Panc1 (cell line): ENCODE data around the gene DYNC1LI2. TPM values are rescaled to one million over a fixed set of nuclear protein-coding genes. Genes with fewer than 3 reads are reported as not detected.

Experiments
- ATAC-seq: fragments of 200-7000 bp; cut with Tn5 transposase; 2 replicates; pipeline ENCODE4 v1.9.1; 2020; ENCODE audit warnings: mild to moderate bottlenecking, moderate library complexity
- BruUV-seq: library from RNA; stranded (reverse); fragments of 400-500 nt; replicated peaks from 2 replicates; lab custom pipeline; 2021; lab: Mats Ljungman, UMichigan
- CTCF ChIA-PET: fragments of 300-600 bp; sonication (Branson Sonifier 250); formaldehyde crosslinking; loops from one replicate; lab custom pipeline; 2022; ENCODE audit warnings: antibody characterized with exemption; lab: Charles Lee
- POLR2A ChIA-PET: fragments of 300-600 bp; sonication (Branson Sonifier 250); formaldehyde crosslinking; loops from one replicate; lab custom pipeline; 2022; ENCODE audit warnings: antibody characterized with exemption; lab: Charles Lee
- DNase-seq: peaks from one replicate; pipeline ENCODE4 v3.0.0-alpha.2; 2010; ENCODE audit warnings: low read depth, low spot score
- H3K27ac ChIP-seq: 2 replicates; pipeline ENCODE4 v1.5.1; 2011; ENCODE audit warnings: mild to moderate bottlenecking, low read length, inconsistent platforms
- H3K27me3 ChIP-seq: fragments of 200-500 bp; sonication (Bioruptor generic); 2 replicates; pipeline ENCODE4 v1.6.0; 2014; ENCODE audit warnings: low read length, inconsistent platforms; ENCODE audit not compliant: control insufficient read depth, insufficient read depth
- H3K36me3 ChIP-seq: fragments of 200-500 bp; sonication (Bioruptor generic); 2 replicates; pipeline ENCODE4 v1.5.1; 2014; ENCODE audit warnings: inconsistent platforms, mild to moderate bottlenecking, low read length, moderate library complexity; ENCODE audit not compliant: control insufficient read depth, insufficient read depth
- H3K4me1 ChIP-seq: 2 replicates; pipeline ENCODE4 v1.5.1; 2011; ENCODE audit warnings: inconsistent platforms, mild to moderate bottlenecking, low read length, moderate library complexity; ENCODE audit not compliant: control insufficient read depth, insufficient read depth
- H3K4me3 ChIP-seq, 2 experiments: 2 replicates each; pipeline ENCODE4 v1.5.1; 2011 to 2012; ENCODE audit warnings: low read depth in 2 of 2, low read length in 2 of 2, mild to moderate bottlenecking in 2 of 2, inconsistent platforms in 1 of 2, moderate library complexity in 1 of 2
- H3K9me3 ChIP-seq: fragments of 200-500 bp; sonication (Bioruptor generic); 2 replicates; pipeline ENCODE4 v1.5.1; 2014; ENCODE audit warnings: low read depth, mild to moderate bottlenecking, inconsistent platforms, low read length, moderate library complexity; ENCODE audit not compliant: control insufficient read depth, insufficient read depth
- POLR2AphosphoS5 ChIP-seq: IDR thresholded peaks from 2 replicates; pipeline ENCODE4 v1.6.1; 2012; ENCODE audit warnings: mild to moderate bottlenecking, low read depth, low read length, moderate library complexity
- REST ChIP-seq, 2 experiments: IDR thresholded peaks; 2 replicates each; pipeline ENCODE4 v1.6.1; 2011 to 2012; ENCODE audit warnings: low read depth in 2 of 2, control low read depth in 1 of 2, low read length in 1 of 2, mild to moderate bottlenecking in 1 of 2, moderate library complexity in 1 of 2; ENCODE audit not compliant: insufficient read depth in 1 of 2
- SIN3A ChIP-seq: IDR thresholded peaks from 2 replicates; pipeline ENCODE4 v1.6.1; 2012; ENCODE audit warnings: low read depth, mild to moderate bottlenecking, low read length, moderate library complexity, borderline replicate concordance; ENCODE audit not compliant: insufficient read depth
- TCF7L2 ChIP-seq: IDR thresholded peaks from 2 replicates; pipeline ENCODE4 v1.6.1; 2011; ENCODE audit warnings: mild to moderate bottlenecking, low read depth, low read length, inconsistent platforms
- in situ Hi-C: cut with HindIII; loops from 2 replicates; pipeline ENCODE4 v1.10.0; 2016; ENCODE audit warnings: low sequenced_read_pairs, low pct_unique_long_range_greater_than_20kb
- intact Hi-C: fragments of 100-400 bp; cut with micrococcal nuclease; formaldehyde crosslinking; loops from one replicate; pipeline ENCODE4 v1.10.0; 2022; ENCODE audit not compliant: unreplicated experiment
- total RNA-seq: library from RNA; stranded (reverse); gene quantifications from one replicate; pipeline ENCODE4 v1.2.1, GENCODE V29; 2021; ENCODE audit not compliant: unreplicated experiment
- TF ChIP-seq, protein P1 (sequence below): fragments of 450-650 bp; IDR thresholded peaks from 2 replicates; pipeline ENCODE4 v1.5.1; 2017; ENCODE audit warnings: mild to moderate bottlenecking

Gene DYNC1LI2
- total RNA-seq, 1 experiment from 2014 or later = 103 TPM

GRCh38 chr16:66717112-66717675, 34.2 kb downstream of the DYNC1LI2 start:
- H3K27ac ChIP-seq = no peak overlapping the region
- POLR2A ChIA-PET = no interaction called here
- H3K36me3 ChIP-seq = peaks cover 3% of the 10 kb centered on the region; the same call in 1 of the 2 replicates
- H3K4me1 ChIP-seq = no peaks in the 10 kb centered on the region
- no peaks in the 10 kb centered on the region for H3K9me3 ChIP-seq
- no peak; the same call in 1 of the 2 replicates for TF ChIP-seq POLR2AphosphoS5
- TF ChIP-seq, protein P1, sequence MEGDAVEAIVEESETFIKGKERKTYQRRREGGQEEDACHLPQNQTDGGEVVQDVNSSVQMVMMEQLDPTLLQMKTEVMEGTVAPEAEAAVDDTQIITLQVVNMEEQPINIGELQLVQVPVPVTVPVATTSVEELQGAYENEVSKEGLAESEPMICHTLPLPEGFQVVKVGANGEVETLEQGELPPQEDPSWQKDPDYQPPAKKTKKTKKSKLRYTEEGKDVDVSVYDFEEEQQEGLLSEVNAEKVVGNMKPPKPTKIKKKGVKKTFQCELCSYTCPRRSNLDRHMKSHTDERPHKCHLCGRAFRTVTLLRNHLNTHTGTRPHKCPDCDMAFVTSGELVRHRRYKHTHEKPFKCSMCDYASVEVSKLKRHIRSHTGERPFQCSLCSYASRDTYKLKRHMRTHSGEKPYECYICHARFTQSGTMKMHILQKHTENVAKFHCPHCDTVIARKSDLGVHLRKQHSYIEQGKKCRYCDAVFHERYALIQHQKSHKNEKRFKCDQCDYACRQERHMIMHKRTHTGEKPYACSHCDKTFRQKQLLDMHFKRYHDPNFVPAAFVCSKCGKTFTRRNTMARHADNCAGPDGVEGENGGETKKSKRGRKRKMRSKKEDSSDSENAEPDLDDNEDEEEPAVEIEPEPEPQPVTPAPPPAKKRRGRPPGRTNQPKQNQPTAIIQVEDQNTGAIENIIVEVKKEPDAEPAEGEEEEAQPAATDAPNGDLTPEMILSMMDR = peak; percentile 67; the same call in 1 of the 2 replicates
- DNase-seq (no peak), ATAC-seq (peak; percentile 80)
- no TSS peak for BruUV-seq
- CTCF ChIA-PET = interaction anchor here (0.5 to 0.6 kb wide), 2 partner anchors 20 to 151 kb away, joined by 4 to 5 read pairs; no protein-coding TSS in a partner anchor
- no peaks in the 10 kb centered on the region for H3K27me3 ChIP-seq
- no peak overlapping the region for H3K4me3 ChIP-seq
- intact Hi-C loops = no loop called here
- in situ Hi-C loops = no loop called here

GRCh38 chr16:66714654-66715307, 36.6 kb downstream of the DYNC1LI2 start:
- H3K4me1 ChIP-seq = no peaks in the 10 kb centered on the region
- no TSS peak for BruUV-seq
- TF ChIP-seq TCF7L2 = no peak
- TF ChIP-seq, protein P1 = no peak
- no peak for TF ChIP-seq REST (IDR thresholded peaks at IDR 0.05; ENCODE audit: insufficient read depth in 1 of 2, low read depth in 2 of 2, low read length in 1 of 2)
- no peak for TF ChIP-seq SIN3A
- no peak for TF ChIP-seq POLR2AphosphoS5
- no peak overlapping the region for H3K4me3 ChIP-seq
- in situ Hi-C loops (no loop called here), intact Hi-C loops (no loop called here)
- no peak for DNase-seq
- no peak for ATAC-seq
- ChIA-PET CTCF (interaction anchor here (0.7 kb wide), 1 partner anchor 11 kb away, joined by 7 read pairs; no protein-coding TSS in a partner anchor), POLR2A (interaction anchor here (0.6 kb wide), 1 partner anchor 53 kb away, joined by 12 read pairs; no protein-coding TSS in a partner anchor)
- H3K9me3 ChIP-seq = no peaks in the 10 kb centered on the region
- no peaks in the 10 kb centered on the region for H3K36me3 ChIP-seq
- no peak overlapping the region for H3K27ac ChIP-seq
- H3K27me3 ChIP-seq = no peaks in the 10 kb centered on the region
